Transverse colon (tissue), 4 donors: ENCODE measurements around the gene ETHE1. TPM values are rescaled to one million over a fixed set of nuclear protein-coding genes. Genes with fewer than 3 reads are reported as not detected.

ENCODE experiments used
- DNase-seq: peaks from one replicate; pipeline ENCODE4 v3.0.0-alpha.2; 2019
- H3K27ac ChIP-seq, 4 donors: fragments of 200-600 bp; sonication (generic); 2 replicates each; pipeline ENCODE4 v1.5.1; 2016 to 2018; ENCODE audit warnings: inconsistent platforms in 4 of 4
- H3K27me3 ChIP-seq: fragments of 200-600 bp; sonication (generic); 2 replicates; pipeline ENCODE4 v1.5.1; 2017; ENCODE audit warnings: inconsistent platforms
- H3K36me3 ChIP-seq, 4 donors: fragments of 200-600 bp; sonication (generic); 2 replicates each; pipeline ENCODE4 v1.5.1; 2017 to 2019; ENCODE audit warnings: inconsistent platforms in 4 of 4
- H3K4me1 ChIP-seq, 4 donors: fragments of 200-600 bp; sonication (generic); 2 replicates each; pipeline ENCODE4 v1.5.1; 2017 to 2020; ENCODE audit warnings: inconsistent platforms in 4 of 4
- H3K4me3 ChIP-seq, 4 donors: fragments of 200-600 bp; sonication (generic); 1 replicate in 1 of 4; 2 replicates in 3 of 4; pipeline versions ENCODE4 v1.5.1 to v1.6.1; 2017 to 2019; ENCODE audit warnings: inconsistent platforms in 4 of 4
- H3K9me3 ChIP-seq, 2 donors: fragments of 200-600 bp; sonication (generic); 2 replicates each; pipeline ENCODE4 v1.5.1; 2017 to 2019; ENCODE audit warnings: inconsistent platforms in 2 of 2
- EP300 ChIP-seq: sonication (generic); formaldehyde crosslinking; IDR thresholded peaks from one replicate; pipeline ENCODE4 v1.6.1; 2017; ENCODE audit warnings: antibody characterized with exemption, low read depth
- POLR2A ChIP-seq: fragments of 450-650 bp; IDR thresholded peaks from one replicate; pipeline ENCODE4 v1.6.1; 2016; ENCODE audit warnings: antibody characterized with exemption, mild to moderate bottlenecking, moderate library complexity
- POLR2AphosphoS5 ChIP-seq, 3 donors: sonication (generic); formaldehyde crosslinking; IDR thresholded peaks; one replicate each; pipeline ENCODE4 v1.6.1; 2016; ENCODE audit warnings: antibody characterized with exemption in 3 of 3
- WGBS, 2 donors: methylation state at CpG; one replicate each; pipeline ENCODE4 v1.1.5; 2018; ENCODE audit warnings: low coverage in 1 of 2; 5-methylcytosine and 5-hydroxymethylcytosine counted together
- in situ Hi-C, 4 donors: fragments of 200-750 bp; cut with MboI; loops; one replicate each; pipeline versions ENCODE4 v1.15.0 to v1.15.1; 2017; ENCODE audit warnings: low sequenced_read_pairs in 3 of 4, low pct_ligation_motif_present in 1 of 4, low pct_unique_long_range_greater_than_20kb in 1 of 4
- intact Hi-C: fragments of 100-400 bp; cut with DNase I; formaldehyde crosslinking; loops from one replicate; pipeline ENCODE4 v1.15.1; 2023; ENCODE audit warnings: low total_unique reads
- total RNA-seq, 4 donors: library from RNA; depleted of rRNA; stranded (reverse); fragments of >200 nt; gene quantifications; one replicate each; pipeline ENCODE4 v1.1.0, GENCODE V29; 2016
- TF ChIP-seq, protein P1 (sequence below), 5 experiments: fragments of 200-600 bp in 3 of 5; fragments of 450-650 bp in 2 of 5; sonication (generic) in 3 of 5; IDR thresholded peaks; 1 replicate in 2 of 5; 2 replicates in 3 of 5; pipeline ENCODE4 v1.5.1; 2016 to 2017; ENCODE audit warnings: antibody characterized with exemption in 5 of 5, inconsistent platforms in 3 of 5, mild to moderate bottlenecking in 2 of 5, moderate library complexity in 1 of 5

The ETHE1 gene
- total RNA-seq, 4 donors from 2014 or later: 438 to 667 (median 458) TPM

GRCh38 chr19:43564800-43565199 lies 37.8 kb upstream of the ETHE1 start:
- intact Hi-C loops: loop anchor here (10.0 kb wide), 1 partner anchor 90 kb away; no protein-coding TSS in a partner anchor
- H3K4me1 ChIP-seq: peaks cover 0 to 13% (median 7%) of the 10 kb centered on the region in 4 donors
- TF ChIP-seq EP300: no peak
- TF ChIP-seq POLR2A: no peak
- TF ChIP-seq, protein P1, sequence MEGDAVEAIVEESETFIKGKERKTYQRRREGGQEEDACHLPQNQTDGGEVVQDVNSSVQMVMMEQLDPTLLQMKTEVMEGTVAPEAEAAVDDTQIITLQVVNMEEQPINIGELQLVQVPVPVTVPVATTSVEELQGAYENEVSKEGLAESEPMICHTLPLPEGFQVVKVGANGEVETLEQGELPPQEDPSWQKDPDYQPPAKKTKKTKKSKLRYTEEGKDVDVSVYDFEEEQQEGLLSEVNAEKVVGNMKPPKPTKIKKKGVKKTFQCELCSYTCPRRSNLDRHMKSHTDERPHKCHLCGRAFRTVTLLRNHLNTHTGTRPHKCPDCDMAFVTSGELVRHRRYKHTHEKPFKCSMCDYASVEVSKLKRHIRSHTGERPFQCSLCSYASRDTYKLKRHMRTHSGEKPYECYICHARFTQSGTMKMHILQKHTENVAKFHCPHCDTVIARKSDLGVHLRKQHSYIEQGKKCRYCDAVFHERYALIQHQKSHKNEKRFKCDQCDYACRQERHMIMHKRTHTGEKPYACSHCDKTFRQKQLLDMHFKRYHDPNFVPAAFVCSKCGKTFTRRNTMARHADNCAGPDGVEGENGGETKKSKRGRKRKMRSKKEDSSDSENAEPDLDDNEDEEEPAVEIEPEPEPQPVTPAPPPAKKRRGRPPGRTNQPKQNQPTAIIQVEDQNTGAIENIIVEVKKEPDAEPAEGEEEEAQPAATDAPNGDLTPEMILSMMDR (IDR thresholded peaks at IDR 0.05): no peak
- no peak for TF ChIP-seq POLR2AphosphoS5 (IDR thresholded peaks at IDR 0.05)

DNA sequence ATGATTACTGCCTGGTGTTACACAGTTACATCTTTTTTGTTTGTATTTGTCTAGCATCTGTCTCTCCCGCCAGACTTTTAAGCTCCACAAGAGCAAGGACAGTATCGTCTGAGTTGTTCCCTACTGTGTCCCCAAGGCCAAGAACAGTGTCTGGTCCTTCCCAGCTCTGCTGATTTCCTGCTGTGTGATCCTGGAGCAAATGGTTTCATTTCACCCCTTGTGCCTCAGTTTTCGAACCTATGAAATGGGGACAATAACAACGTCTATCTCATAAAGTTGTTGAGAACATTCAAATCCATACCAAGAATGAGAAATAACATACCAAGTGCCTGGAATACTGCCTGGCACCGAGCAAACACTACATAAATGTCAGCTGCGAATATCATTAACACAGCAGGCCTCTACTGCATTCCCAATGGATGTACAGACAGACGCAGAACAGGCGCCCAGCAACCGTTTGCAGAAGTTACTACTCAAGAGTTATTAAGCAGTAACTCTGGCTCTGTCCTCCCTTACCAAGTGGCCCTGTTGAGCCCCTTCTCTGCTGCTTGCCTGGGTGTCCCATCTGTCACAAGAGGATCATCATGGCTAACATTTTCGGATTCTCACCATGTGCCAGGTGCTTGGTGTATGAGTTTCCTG lies 36.9 kb upstream of the ETHE1 start:
- DNase-seq: no peak
- WGBS, 2 donors: 90 to 92% methylated on average over 8 to 10 of the region's 10 CpGs
- Histone ChIP-seq H3K27ac (peak overlapping the region in 2 of 4 donors; percentile 59 to 66), H3K4me1 (peaks cover 0 to 13% (median 7%) of the 10 kb centered on the region in 4 donors), H3K27me3 (no peaks in the 10 kb centered on the region), H3K9me3 (no peaks in the 10 kb centered on the region), H3K36me3 (no peaks in the 10 kb centered on the region), H3K4me3 (no peak overlapping the region)
- TF ChIP-seq POLR2AphosphoS5 (IDR thresholded peaks at IDR 0.05): no peak
- TF ChIP-seq POLR2A: no peak
- TF ChIP-seq EP300: no peak
- TF ChIP-seq, protein P1 (IDR thresholded peaks at IDR 0.05): no peak
- in situ Hi-C loops (no loop called here), intact Hi-C loops (loop anchor here (10.0 kb wide), 1 partner anchor 91 kb away; no protein-coding TSS in a partner anchor)

More at GRCh38 chr19:43564800-43565199, 37.8 kb upstream of the ETHE1 start:
- no peak overlapping the region for H3K27ac ChIP-seq
- H3K36me3 ChIP-seq: no peaks in the 10 kb centered on the region
- DNase-seq: no peak
- no peaks in the 10 kb centered on the region for H3K9me3 ChIP-seq
- no peaks in the 10 kb centered on the region for H3K27me3 ChIP-seq
- WGBS, 2 donors: 83 to 86% methylated on average over 9 of the region's 9 CpGs
- in situ Hi-C loops: no loop called here
- no peak overlapping the region for H3K4me3 ChIP-seq

- in situ Hi-C loops (no loop called here), intact Hi-C loops (loop anchor here (10.0 kb wide), 1 partner anchor 92 kb away; no protein-coding TSS in a partner anchor)
- H3K4me1 ChIP-seq: peaks cover 0 to 13% (median 7%) of the 10 kb centered on the region in 4 donors
- TF ChIP-seq EP300 (no peak), POLR2AphosphoS5 (IDR thresholded peaks at IDR 0.05) (peak in 1 of 3 donors; percentile 33)
- H3K27ac ChIP-seq: peak overlapping the region; percentile 59 to 68 (median 66)
- WGBS, 2 donors: 54% methylated on average over 14 of the region's 14 CpGs; no CpG with 5 or more reads in 1 of the 2 donors
- no peaks in the 10 kb centered on the region for H3K9me3 ChIP-seq
- H3K36me3 ChIP-seq: no peaks in the 10 kb centered on the region
- peak; percentile 73 for DNase-seq
- H3K27me3 ChIP-seq: no peaks in the 10 kb centered on the region
- H3K4me3 ChIP-seq: no peak overlapping the region
Observed at GRCh38 chr19:43562698-43563241, 35.8 kb upstream of the ETHE1 start.

GRCh38 chr19:43562226-43562697 lies 35.3 kb upstream of the ETHE1 start:
- peak overlapping the region; percentile 55 to 68 (median 66) for H3K27ac ChIP-seq
- no peaks in the 10 kb centered on the region for H3K36me3 ChIP-seq
- in situ Hi-C loops: no loop called here
- H3K9me3 ChIP-seq: no peaks in the 10 kb centered on the region
- peaks cover 0 to 13% (median 7%) of the 10 kb centered on the region in 4 donors for H3K4me1 ChIP-seq
- 85% methylated on average over 6 of the region's 6 CpGs; no CpG with 5 or more reads in 1 of the 2 donors for WGBS, 2 donors
- no peak for DNase-seq
- H3K27me3 ChIP-seq: no peaks in the 10 kb centered on the region
- TF ChIP-seq POLR2AphosphoS5 (IDR thresholded peaks at IDR 0.05) (no peak), EP300 (no peak), POLR2A (no peak)
- TF ChIP-seq, protein P1 (IDR thresholded peaks at IDR 0.05): no peak
- H3K4me3 ChIP-seq: no peak overlapping the region
- intact Hi-C loops: loop anchor here (10.0 kb wide), 1 partner anchor 93 kb away; no protein-coding TSS in a partner anchor
